Astrocyte of the spinal cord (primary cell): Measurements from ENCODE around the gene MEIOSIN.

ENCODE experiments used
- DNase-seq: peaks from one replicate; pipeline ENCODE4 v3.0.0; 2011; ENCODE audit warnings: low read depth, low spot score
- H3K4me3 ChIP-seq: 2 replicates; pipeline ENCODE4 v1.5.1; 2011; ENCODE audit warnings: low read depth, mild to moderate bottlenecking, low read length, moderate library complexity
- CTCF ChIP-seq: IDR thresholded peaks from 2 replicates; pipeline ENCODE4 v1.5.1; 2012; ENCODE audit warnings: low read depth, mild to moderate bottlenecking, low read length, inconsistent platforms
- in situ Hi-C: cut with HindIII; loops from 2 replicates; pipeline ENCODE4 v1.10.0; 2017; ENCODE audit warnings: low sequenced_read_pairs

Gene MEIOSIN

GRCh38 chr19:45761714-45762113 is 28.5 kb downstream of the MEIOSIN start:
- TF ChIP-seq CTCF, result no peak
- in situ Hi-C loops, result no loop called here

GRCh38 chr19:45762870-45763631 is 29.8 kb downstream of the MEIOSIN start:
- no peak for DNase-seq
- TF ChIP-seq CTCF, result no peak
- in situ Hi-C loops, result no loop called here
- H3K4me3 ChIP-seq, result no peak overlapping the region

More at GRCh38 chr19:45761714-45762113, 28.5 kb downstream of the MEIOSIN start:
- no peak for DNase-seq
- H3K4me3 ChIP-seq, result no peak overlapping the region

- TF ChIP-seq CTCF, result no peak
- DNase-seq, result no peak
- in situ Hi-C loops, result no loop called here
- H3K4me3 ChIP-seq, result no peak overlapping the region
Observed at GRCh38 chr19:45763691-45764294, 30.6 kb downstream of the MEIOSIN start.

GRCh38 chr19:45764475-45764874 is 31.2 kb downstream of the MEIOSIN start:
- H3K4me3 ChIP-seq, result no peak overlapping the region
- no peak for DNase-seq
- in situ Hi-C loops, result no loop called here
- no peak for TF ChIP-seq CTCF

GRCh38 chr19:45764945-45765701 is 31.9 kb downstream of the MEIOSIN start:
- H3K4me3 ChIP-seq, result no peak overlapping the region
- no peak for DNase-seq
- TF ChIP-seq CTCF, result no peak
- in situ Hi-C loops, result no loop called here

- TF ChIP-seq CTCF, result no peak
- DNase-seq, result no peak
- H3K4me3 ChIP-seq, result no peak overlapping the region
- in situ Hi-C loops, result no loop called here
Observed at GRCh38 chr19:45765702-45766295, 32.6 kb downstream of the MEIOSIN start.
